ENCODE measurements around the gene MARCHF9.

Gene MARCHF9

DNA sequence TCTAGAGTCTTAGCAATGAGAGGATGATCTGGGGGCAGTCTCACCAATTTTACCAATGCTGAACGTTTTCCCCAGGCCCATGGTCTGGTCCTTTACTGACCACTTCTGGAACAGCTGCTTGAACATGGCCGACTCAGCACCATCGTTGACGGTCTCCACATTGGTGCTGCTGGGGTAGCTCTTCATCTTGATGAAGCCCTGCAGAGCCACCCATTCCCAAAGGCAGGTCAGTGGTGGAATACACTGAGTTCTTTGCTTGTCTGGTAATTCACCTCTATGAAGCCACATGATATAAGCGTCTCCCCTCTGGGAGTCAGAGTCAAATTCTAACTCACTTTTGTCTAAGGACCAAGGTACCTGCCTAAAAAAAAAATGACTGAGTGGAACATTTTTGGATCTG lies 53.4 kb downstream of the MARCHF9 start:
- 91 to 95% methylated on average over 5 of the region's 5 CpGs for WGBS, 2 experiments (ENCODE audit: insufficient coverage in 2 of 2)
- H3K27ac ChIP-seq (ENCODE audit: low read depth, low read length, severe bottlenecking), result no peak overlapping the region
- H3K4me1 ChIP-seq (ENCODE audit: control insufficient read depth, insufficient read depth, low read length, poor library complexity, severe bottlenecking), result no peaks in the 10 kb centered on the region
- H3K9me3 ChIP-seq (ENCODE audit: control insufficient read depth, low read length), result no peaks in the 10 kb centered on the region
- no peak overlapping the region for H3K4me3 ChIP-seq (ENCODE audit: extremely low read depth, insufficient read depth, low read length, poor library complexity, severe bottlenecking)
- peaks cover 26% of the 10 kb centered on the region for H3K36me3 ChIP-seq (ENCODE audit: control insufficient read depth, insufficient read depth, low read length)

DNA sequence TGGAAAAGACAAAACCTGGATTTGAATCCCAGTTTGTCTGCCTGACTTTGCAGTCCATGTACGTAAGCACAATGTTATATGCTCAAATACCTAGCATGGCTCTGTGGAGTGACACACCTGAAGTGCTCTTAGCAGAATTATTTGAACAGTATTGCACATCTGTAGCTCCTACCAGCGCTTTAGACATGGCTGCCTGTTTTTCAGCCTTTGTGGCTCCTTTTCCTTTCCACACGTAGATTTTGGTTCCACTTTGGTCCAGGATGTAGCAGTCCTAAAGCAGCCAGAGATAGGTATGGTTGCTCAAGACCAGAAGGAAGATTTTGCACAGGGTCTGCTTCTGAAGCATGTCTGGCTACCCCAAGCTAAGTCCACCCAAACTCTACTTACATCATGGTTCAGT lies 54.5 kb downstream of the MARCHF9 start:
- Histone ChIP-seq H3K4me1 (ENCODE audit: control insufficient read depth, insufficient read depth, low read length, poor library complexity, severe bottlenecking) (no peaks in the 10 kb centered on the region), H3K9me3 (ENCODE audit: control insufficient read depth, low read length) (no peaks in the 10 kb centered on the region), H3K4me3 (ENCODE audit: extremely low read depth, insufficient read depth, low read length, poor library complexity, severe bottlenecking) (no peak overlapping the region), H3K27ac (ENCODE audit: low read depth, low read length, severe bottlenecking) (no peak overlapping the region), H3K36me3 (ENCODE audit: control insufficient read depth, insufficient read depth, low read length) (peaks cover 20% of the 10 kb centered on the region)
- WGBS, 2 experiments (ENCODE audit: insufficient coverage in 2 of 2), result 96 to 97% methylated on average over 3 of the region's 3 CpGs

Data from mesodermal cell (in vitro differentiated cells).